Measurements from ENCODE around the gene IVNS1ABP.
"Not testable (repeated sequence)": the region's sequence is repeated elsewhere in the genome, so short reads cannot be mapped to it uniquely, and the experiment has no call there.

The IVNS1ABP gene

DNA sequence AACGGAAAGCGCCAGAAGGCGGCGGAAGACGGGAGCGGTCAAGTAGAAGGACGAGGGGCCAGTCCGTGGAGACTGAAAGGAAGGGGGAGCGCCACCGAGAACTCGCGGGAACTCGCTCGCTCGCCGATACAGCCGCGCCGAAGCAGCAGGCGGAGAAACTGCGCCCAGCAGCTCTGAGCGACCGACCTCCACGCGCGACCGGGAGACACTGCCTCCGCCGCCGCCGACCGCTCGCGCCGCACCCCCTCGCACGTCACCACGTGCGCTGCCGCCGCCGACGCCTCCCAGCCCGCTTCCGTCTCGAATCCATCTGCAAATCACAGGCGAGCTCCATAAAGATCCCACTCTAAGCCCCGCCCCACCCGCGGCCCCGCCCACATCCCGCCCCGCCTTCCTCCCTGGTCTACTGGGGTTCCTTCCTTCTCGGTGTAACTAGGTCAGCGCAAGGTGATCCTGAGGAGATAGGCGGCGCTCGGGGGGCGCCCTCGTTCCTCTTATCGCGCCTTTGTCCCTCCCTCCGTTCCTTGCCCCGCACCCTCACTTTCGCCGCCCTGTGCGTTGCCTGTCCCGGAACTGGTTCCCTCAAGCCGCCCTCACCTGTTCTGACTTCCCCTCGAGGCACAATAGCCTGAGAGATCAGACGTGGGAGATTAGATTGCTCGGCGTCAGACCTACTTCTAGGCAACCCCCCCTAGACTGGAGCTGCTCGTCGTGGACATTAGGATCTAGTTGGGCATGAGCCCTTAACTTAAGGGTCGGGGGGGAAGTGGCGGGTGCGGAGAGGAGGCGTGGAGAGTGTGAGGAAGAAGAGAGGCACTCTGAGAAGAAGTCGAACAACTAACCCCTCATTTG, at the start of gene IVNS1ABP:
IVNS1ABP (minus strand) TSS at position 210 of the 852 bp plus-strand sequence. CDS start 7,750 bp downstream, outside the sequence.
- DNase-seq, result peak; percentile 85

DNA sequence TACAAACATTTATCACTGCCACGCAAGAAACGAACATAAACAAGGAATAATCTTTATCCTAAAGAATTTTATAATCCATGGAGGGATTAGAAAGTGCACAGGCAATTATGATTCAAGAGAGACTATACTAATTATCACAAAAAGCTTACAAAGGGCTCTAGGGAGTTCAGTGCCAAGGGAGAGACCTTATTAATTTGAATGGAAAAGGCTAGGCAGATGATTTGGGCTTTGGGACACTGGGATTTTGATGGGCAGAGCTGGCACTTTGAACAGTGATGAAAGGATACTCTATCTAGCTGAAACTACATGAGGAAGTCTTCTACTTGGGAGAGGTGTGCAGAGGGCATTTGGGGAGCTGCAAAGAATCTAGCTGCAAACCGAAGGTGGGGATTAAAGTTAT, 48.9 kb upstream of the IVNS1ABP start:
- no peak for DNase-seq

DNA sequence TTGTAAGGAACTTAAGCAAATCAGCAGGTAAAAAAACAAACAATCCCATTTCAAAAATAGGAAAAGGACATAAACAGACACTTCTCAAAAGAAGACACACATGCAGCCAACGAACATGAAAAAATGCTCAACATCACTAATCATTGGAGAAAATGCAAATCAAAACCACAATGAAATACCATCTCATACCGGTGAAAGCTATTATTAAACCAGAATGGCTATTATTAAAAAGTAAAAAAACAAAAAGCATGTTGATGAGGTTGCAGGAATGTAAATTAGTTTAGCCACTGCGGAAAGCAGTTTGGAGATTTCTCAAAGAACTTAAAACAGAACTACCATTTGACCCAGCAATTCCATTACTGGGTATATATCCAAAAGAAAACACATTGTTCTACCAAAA, 47.5 kb upstream of the IVNS1ABP start:
- not testable (repeated sequence) for DNase-seq

DNA sequence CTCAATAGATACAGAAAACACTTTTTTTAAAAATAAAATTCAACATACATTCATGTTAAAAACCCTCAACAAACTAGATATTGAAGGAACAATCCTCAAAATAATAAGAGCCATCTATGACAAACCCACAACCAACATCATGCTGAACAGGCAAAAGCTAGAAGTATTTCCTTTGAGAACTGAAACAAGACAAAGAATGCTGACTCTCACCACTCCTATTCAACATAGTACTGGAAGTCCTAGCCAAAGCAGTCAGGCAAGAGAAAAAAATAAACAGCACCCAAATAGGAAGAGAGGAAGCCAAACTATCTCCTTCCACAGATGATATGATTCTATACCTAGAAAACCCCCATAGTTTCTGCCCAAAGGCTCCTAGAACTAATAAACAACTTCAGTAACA, 46.2 kb upstream of the IVNS1ABP start:
- DNase-seq, result no peak

DNA sequence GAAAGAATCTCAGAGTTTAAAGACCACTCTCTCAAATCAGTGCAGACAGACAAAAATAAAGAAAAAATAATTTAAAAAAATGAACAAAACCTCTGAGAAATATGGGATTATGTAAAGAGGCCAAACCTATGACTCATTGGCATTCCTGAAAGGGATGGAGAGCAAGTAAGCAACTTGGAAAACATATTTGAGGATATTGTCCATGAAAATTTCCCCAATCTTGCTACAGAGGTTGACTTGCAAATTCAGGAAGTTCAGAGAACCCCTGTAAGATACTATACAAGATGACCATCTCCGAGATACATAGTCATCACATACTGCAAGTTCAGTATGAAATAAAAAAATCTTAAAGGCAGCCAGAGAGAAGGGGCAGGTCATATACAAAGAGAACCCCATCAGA, 43.7 kb upstream of the IVNS1ABP start:
- DNase-seq, result no peak

DNA sequence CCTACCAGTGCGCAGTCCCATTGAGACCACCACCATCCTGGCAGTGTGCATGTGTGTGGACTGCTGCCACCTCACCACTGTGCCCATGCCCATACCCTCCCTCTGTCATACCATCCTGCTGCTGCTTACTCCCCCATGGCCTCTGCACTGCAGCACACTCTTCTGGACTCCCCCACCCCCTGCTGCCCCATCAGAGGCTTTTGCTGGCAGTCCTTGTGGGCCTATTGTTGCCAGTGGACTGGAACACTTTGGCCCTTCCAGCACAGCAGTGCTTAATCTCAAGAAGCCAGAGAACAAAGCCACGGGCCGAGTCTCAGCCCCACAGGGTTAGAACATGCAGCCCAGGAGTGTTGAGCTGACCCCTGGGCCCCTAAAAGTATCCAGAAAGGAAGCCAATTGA, 41.9 kb upstream of the IVNS1ABP start:
- no peak for DNase-seq

DNA sequence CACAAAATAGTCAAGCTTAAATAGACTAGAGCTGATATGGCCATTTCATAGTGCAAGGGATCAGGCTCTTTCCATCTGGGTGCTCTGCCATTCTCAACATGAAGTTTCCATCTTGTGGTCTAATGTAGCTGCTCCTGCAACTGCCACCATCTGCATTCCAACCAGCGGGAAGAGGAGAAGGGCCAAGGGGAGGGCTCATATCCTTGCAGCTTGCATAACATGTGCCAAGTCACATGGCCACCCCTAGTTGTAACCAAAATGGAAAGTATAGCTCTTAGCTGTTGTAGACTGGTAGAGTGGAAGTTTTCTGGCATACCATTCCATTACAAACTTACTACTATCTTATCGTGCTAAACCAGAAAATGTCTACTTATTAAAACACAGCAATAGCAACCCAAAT, 38.9 kb upstream of the IVNS1ABP start:
- DNase-seq, result no peak

DNA sequence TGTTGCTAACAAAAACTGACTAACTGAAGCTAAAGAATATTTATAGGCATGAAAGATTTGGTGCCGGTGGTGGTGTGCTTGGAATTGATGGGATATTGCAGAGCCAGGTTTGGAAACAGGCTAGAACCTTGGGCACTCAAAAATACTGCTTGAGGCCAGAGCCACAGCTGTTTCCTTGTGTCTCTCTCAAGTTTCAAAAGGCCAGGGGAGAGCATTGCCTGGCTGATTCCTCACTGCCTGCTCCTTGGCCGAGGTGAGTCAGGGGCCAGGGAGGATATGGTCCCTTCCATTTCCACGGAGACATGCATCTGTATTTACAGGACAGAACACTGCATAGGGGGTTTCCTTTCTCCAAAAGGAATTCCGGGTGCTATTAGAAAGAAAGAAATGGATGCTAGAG, 36.1 kb upstream of the IVNS1ABP start:
- DNase-seq, result no peak

DNA sequence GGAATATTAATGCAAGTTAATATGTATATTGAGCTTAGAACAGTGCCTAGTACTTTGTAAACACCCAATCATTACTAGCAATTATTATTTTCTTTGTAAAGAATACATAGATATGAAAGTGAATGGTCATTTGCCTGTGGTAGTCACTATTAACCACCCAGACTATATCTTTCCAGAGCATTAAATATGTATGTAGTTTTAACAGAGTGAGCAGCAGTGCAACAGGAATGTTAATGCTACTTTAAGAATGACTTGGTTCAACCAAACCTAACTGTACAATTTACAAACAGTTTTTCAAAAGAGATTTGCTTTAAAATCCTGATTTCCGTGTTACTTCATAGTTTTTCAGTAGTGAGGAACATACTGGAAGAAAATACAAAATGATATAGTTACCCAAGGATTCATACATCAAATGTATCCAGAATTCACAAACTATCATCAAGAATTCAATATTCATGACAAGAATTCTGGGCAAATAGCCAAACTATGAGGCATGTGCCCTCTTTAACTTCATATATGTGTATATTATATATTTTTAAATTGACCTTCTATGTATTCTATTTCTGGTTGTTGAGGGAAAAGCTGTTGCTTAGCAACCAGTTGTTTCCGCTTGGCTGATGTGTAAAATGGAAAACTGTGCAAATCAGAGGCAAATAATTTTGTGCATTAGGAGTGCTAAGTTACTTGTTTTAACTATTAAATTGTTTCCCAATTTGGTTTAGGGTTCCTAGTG, 34.9 kb upstream of the IVNS1ABP start:
- DNase-seq, result no peak

DNA sequence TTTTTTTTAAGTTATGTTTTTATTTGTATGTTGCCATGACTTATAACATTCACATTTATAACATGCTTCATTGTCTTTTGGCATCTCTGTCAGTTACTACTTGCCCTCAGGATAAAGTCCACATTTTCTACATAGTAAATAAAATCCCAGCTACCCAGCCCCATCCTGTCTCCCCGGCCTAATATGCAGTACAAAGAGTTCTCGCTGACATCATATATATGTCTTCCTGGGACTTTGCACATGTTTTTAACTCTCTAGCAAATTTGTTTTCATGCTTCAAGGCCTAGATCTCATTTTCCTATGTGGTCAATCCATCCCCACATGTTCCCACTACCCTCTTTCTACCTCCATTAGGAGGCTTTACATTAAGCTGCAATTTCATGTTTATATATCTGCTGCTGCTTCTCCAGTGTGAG, 33.0 kb upstream of the IVNS1ABP start:
- DNase-seq, result no peak

DNA sequence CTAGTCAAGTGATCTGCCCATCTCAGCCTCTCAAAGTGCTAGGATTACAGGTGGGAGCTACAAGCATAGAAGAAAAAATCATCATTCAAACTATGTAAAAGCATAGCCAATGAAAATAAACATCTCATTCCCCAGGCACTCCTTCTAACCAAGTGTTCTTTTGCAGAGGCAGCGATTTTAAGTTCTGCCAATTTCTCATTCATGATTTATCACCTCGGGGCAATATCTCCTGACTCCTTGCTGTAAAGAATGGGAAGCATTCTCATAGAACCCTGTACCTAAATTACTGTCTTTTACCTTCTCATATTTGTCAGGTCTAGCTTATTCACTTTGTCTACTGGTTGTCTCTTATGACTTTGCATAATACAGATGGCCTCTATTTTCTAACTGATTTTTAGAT, 32.5 kb upstream of the IVNS1ABP start:
- no peak for DNase-seq

DNA sequence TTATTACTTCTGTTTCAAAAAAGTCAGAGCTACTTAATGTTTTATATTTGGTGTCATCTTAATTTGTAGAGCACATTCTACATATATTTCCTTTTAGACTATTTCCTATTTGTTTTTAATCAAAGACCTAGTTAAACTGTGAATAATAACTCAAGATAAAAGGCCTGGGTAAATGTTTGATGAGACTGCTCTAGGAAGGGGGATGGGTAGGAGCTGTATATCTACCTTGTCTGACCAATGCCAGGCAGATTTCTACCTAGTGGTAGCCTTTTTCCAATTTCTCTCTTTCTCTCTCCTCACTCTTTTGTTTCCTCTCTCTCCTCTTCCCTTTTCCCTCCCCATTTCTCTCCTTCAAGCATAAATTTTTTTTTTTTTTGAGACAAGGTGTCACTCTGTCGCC, 31.9 kb upstream of the IVNS1ABP start:
- no peak for DNase-seq

DNA sequence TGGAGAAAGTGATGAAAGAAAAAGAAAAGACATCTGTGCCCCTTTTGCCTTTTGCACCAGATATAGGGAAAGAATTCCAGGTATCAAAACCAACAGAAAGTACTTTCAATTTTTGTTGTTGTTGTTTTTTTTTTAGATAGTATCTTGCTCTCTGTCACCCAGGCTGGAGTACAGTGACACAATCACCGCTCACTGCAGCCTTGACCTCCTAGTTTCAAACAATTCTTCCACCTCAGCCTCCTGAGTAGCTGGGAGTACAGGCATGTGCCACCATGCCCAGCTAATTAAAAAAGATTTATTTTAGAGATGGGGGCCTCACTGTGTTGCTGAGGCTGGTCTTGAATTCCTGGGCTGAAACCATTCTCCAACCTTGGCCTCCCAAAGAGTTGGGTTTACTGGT, 31.3 kb upstream of the IVNS1ABP start:
- no peak for DNase-seq

DNA sequence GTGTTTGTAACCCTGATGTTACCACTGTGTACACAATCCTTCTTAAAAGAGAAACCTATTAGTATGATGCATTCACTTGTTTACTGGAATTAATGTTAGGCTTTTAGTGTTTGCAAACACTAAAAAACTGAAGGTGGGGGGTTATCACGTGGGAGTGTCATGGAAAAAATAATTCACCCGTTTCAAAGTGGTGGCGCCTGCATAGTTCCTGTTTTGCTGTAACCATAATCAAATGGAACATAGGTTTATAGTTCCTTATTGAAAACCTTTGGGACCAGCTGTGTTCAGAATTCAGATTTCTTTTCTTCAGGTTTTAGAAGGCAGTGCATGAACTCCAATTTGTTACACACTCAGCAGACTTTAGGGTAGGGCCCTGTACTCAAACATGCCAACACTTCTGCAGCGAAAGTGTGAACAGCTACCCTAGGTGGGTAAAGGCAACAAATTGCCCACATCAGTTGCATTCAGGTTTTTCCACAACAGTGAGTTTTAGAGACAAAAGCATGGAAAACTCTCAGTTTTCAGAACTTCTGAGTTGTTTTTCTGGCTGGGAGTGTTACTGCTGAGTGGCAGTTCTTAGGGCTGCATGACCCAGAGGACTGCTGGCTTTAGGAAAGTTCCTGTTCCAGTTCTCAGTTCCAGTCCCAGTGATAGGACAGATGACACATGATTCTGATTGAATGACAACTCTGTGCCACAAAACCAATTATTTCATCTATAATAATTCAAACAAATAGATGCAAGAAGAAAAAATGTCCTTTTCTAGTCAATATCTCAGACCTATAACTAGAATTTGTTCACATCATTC, 29.1 kb upstream of the IVNS1ABP start:
- no peak for DNase-seq

DNA sequence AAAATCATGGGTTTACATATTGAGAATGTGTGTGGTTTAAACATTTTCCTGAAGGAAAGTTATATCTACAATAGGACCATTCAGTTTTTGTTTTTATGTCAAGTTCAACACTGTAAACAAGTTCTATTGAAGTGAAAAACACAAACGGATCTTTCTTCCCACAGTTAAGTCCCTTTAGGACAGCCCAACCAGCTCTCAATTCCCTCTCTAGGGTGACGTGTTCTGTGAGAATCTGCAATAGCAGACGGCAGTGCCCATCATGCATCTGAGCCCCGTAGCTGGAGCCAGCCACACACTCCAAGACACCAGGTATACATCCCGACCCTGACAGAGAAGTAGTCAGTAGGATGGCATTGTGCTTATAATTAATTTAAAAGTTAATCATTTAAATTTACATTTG, 26.3 kb upstream of the IVNS1ABP start:
- DNase-seq, result no peak

DNA sequence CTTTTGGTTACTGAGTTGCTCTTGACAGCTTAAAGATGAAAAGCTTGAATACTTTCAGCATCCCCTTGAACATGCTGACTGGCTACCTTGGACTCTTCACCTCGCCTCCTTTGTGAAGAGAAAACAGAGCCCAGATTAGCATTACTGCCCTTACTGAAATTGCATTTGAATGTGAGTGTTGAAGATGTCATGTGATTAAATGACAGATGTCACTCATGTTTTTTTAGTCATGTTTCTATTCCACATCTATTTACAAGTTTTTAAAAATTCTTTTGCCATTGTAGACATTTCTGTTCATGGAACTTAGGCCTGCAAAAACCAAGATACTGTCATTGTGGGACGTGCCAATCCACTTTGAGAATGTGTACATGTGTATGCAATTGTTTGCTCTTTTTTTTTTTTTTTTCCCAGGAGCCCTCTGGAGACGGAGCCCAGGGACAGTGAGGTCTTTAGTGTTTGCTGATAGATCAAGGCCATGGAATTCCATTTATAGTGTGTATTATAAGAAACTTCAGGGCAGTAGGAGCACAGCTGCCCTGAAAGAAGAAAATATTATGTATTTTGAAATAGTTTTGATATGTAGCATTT, 25.7 kb upstream of the IVNS1ABP start:
- DNase-seq, result no peak

DNA sequence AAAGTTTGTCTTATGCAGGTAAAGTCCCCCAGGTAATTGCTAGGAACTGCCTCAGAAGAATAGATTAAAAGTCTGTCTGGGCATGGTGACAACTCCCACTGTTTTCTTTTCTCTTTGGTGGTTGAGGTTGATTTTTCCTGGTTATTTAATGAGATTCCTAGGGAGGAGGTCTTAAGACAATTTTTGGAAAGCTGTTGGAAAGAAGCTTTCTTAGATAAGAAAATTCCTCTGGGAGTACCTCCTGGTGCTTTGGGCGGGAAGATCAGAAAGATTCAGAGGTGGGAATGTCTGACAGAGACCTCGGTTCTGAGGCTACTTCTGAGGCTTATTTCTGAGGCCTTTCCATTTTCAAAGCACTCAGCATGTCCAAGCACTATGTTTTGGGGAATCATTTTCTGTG, 25.0 kb upstream of the IVNS1ABP start:
- DNase-seq, result no peak

DNA sequence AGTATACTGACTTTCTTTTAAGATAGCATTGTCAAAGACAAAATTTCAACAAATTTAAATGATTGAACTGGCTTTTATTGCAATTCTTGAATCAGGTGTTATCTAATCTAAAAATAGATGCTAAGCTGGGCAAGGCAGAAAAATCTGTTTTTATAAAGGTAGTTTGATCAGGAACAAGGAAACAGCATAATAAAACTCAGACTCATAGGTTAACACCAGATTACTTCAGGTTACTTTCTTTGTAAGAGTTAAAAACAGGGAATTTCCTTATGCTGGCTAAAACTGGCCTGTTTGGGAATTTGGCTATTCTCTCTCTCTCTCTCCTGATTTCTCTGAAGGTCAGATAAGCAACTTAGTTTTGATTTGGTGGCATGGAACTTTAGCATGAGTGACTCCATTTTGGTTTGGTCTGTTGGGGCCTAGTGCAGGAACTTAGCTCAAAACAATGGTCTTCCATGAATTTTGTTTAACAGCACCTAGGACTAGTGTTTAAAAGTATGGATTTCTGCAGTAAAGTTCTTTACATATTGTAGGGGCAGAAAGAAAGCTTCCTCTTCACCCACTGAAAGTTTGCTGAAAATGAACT, 24.2 kb upstream of the IVNS1ABP start:
- DNase-seq, result no peak

DNA sequence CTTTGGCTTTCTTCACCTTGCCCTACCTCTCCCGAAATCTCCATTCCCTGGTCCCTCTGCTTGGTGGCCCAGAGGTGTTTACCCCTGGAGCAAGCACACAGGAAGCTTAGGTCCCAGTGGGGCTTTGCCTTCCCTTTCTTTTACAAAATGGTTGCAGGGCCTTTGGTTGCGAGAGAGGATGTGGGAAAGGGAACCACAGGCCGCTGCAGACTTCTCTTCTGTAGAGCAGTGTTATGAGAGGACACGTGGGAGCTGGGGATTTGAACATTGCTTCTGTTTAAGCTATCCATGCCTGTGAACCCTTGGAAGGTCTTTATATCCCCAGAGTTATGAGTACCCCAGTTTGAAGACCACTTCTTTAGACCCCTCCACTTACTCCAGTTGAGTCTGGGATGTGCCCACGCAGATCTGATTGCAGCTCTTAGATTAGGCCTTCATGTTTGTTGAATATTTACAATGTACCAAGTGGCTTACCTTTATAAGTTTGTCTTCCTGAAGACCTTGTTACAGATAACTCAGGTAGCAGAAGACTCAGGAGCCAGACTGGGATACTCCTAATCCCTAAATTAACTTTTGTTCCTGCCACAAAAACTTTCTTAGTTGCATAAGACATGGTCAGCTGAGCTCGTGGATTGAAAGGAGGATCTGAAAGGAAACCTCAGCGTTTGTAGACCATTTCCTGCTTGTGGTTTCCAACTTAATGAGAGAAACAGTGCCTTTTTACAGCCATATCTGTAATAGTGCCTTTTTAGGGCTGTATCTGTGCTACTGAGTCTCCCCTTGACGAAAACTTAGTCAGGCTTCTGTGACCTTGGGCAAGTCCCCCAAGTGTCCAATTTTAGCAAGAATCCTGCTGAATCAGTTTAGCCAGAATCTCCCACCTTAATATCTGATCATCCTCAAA, 21.9 kb upstream of the IVNS1ABP start:
- no peak for DNase-seq

DNA sequence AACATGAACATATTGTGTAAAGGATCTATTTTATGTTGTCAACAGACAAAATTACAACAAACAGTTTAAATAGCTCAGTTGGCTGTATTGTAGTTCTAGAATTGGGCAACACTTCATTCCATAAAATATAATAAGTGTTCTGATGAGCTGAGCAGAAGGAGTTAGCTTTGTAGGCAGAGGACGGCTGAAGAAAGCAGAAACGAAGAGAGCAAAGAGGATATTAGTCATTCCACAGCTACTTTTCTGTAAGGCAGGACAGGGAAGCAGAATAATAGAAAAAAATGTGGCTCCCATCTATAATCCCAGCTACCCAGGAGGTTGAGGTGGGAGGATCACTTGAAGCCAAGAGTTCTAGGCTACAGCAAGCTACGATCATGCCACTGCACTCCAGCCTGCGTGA, 20.2 kb upstream of the IVNS1ABP start:
- no peak for DNase-seq

DNA sequence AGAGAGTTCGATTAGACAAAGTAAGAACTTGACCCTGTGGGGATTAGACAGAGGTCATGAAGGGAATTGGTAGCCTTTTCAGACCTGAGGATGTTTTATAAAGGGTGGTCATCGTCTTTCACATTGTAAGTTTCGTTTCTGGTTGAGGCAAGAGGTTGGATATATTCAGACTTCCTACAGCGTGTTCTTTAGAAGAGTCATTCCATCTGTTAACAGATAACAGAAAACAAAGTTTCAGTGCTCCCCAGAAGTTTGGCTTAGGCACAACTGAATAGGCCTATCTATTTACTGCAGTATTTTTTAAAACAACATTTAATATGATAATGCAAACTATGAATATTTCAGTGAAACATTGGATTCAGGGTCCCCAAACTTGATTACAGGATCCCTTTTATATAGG, 17.1 kb upstream of the IVNS1ABP start:
- no peak for DNase-seq

DNA sequence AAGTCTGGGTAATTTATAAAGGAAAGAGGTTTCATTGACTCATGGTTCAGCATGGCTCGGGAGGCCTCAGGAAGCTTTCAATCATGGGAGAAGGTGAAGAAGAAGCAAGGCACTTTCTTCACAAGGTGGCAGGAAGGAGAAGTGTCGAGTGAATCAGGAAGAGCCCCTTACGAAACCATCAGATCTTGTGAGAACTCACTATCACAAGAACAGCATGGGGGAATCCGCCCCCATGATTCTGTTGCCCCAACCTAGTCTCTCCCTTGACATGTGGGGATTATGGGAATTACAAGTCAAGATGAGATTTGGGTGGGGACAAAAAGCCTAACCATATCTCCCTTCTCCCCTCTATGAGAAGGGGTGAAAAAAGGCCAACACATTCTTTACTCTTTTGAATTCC, 11.2 kb upstream of the IVNS1ABP start:
- no peak for DNase-seq

Data from 8988T (cell line).